SK-N-SH (cell line): Measurements from ENCODE around the gene SAA4. TPM values are rescaled to one million over a fixed set of nuclear protein-coding genes. Genes with fewer than 3 reads are reported as not detected.

ENCODE experiments used
- CTCF ChIA-PET: fragments of 300-600, 350-600 bp; formaldehyde crosslinking; extraction: SDS; loops from one replicate; lab custom pipeline; 2021; lab: Yijun Ruan, JAX
- POLR2A ChIA-PET: fragments of 350-600 bp; sonication (Branson Sonifier 250); formaldehyde crosslinking; extraction: SDS; loops from one replicate; lab custom pipeline; 2020; ENCODE audit warnings: antibody characterized with exemption, inconsistent platforms; lab: Yijun Ruan, JAX
- DNase-seq: peaks from one replicate; pipeline ENCODE4 v3.0.0; 2012
- H2AFZ ChIP-seq: fragments of 200-600 bp; sonication (generic); 2 replicates; pipeline ENCODE4 v1.8.1; 2016; ENCODE audit warnings: antibody characterized with exemption, mild to moderate bottlenecking, low read depth
- H3F3A ChIP-seq: fragments of 200-600 bp; sonication (generic); replicated peaks from 2 replicates; pipeline ENCODE3; 2016; ENCODE audit warnings: antibody characterized with exemption, mild to moderate bottlenecking; ENCODE audit not compliant: insufficient read depth
- H3K27ac ChIP-seq, 2 experiments: fragments of 200-500 bp in 1 of 2; fragments of 200-600 bp in 1 of 2; sonication (Bioruptor generic) in 1 of 2; sonication (generic), shearing (Covaris generic) in 1 of 2; 2 replicates each; pipeline versions ENCODE4 v1.5.1 to v1.6.1; 2014 to 2016; ENCODE audit warnings: low read depth in 2 of 2, inconsistent platforms in 1 of 2, low read length in 1 of 2, mild to moderate bottlenecking in 1 of 2, mixed read lengths in 1 of 2
- H3K27me3 ChIP-seq: fragments of 200-600 bp; sonication (generic), shearing (Covaris generic); 2 replicates; pipeline ENCODE4 v1.6.1; 2016; ENCODE audit warnings: mixed run types; ENCODE audit not compliant: insufficient read depth
- H3K36me3 ChIP-seq, 2 experiments: fragments of 200-500 bp in 1 of 2; fragments of 200-600 bp in 1 of 2; sonication (Bioruptor generic) in 1 of 2; sonication (generic) in 1 of 2; replicated peaks in 1 of 2; 2 replicates each; pipeline versions ENCODE3 to v1.5.1; 2014 to 2016; ENCODE audit warnings: low read length in 1 of 2, mild to moderate bottlenecking in 1 of 2; ENCODE audit not compliant: insufficient read depth in 2 of 2, control insufficient read depth in 1 of 2
- H3K4me1 ChIP-seq, 2 experiments: fragments of 200-500 bp in 1 of 2; fragments of 200-600 bp in 1 of 2; sonication (Bioruptor generic) in 1 of 2; sonication (generic), shearing (Covaris generic) in 1 of 2; 2 replicates each; pipeline versions ENCODE4 v1.5.1 to v1.6.1; 2014 to 2016; ENCODE audit warnings: low read depth in 1 of 2, low read length in 1 of 2, mixed run types in 1 of 2; ENCODE audit not compliant: insufficient read depth in 2 of 2, control insufficient read depth in 1 of 2
- H3K4me2 ChIP-seq: fragments of 200-600 bp; sonication (generic), shearing (Covaris generic); 2 replicates; pipeline ENCODE4 v1.6.1; 2017; ENCODE audit warnings: mixed run types
- H3K4me3 ChIP-seq, 2 experiments: fragments of 200-500 bp in 1 of 2; fragments of 200-600 bp in 1 of 2; sonication (Bioruptor generic) in 1 of 2; sonication (generic), shearing (Covaris generic) in 1 of 2; 2 replicates each; pipeline versions ENCODE4 v1.5.1 to v1.8.1; 2014 to 2016; ENCODE audit warnings: low read depth in 2 of 2, inconsistent platforms in 1 of 2, low read length in 1 of 2, mild to moderate bottlenecking in 1 of 2, mixed read lengths in 1 of 2, moderate library complexity in 1 of 2
- H3K79me2 ChIP-seq: fragments of 200-600 bp; sonication (generic); 2 replicates; pipeline ENCODE4 v1.8.1; 2017; ENCODE audit warnings: mild to moderate bottlenecking; ENCODE audit not compliant: insufficient read depth
- H3K9ac ChIP-seq: fragments of 200-600 bp; sonication (generic); 2 replicates; pipeline ENCODE4 v1.6.1; 2017; ENCODE audit warnings: mixed run types
- H3K9me2 ChIP-seq: fragments of 200-600 bp; sonication (generic); 2 replicates; pipeline ENCODE4 v1.6.1; 2017; ENCODE audit warnings: mixed run types
- H3K9me3 ChIP-seq: fragments of 200-600 bp; sonication (generic); 2 replicates; pipeline ENCODE4 v1.6.1; 2017; ENCODE audit warnings: mixed run types, mild to moderate bottlenecking, moderate library complexity
- H4K20me1 ChIP-seq: fragments of 200-600 bp; sonication (generic); 2 replicates; pipeline ENCODE4 v1.6.1; 2017; ENCODE audit warnings: mild to moderate bottlenecking, mixed run types; ENCODE audit not compliant: insufficient read depth
- EP300 ChIP-seq, 2 experiments: IDR thresholded peaks; 2 replicates each; pipeline versions ENCODE4 v1.4.0 to v1.6.1; 2012; ENCODE audit warnings: borderline replicate concordance in 1 of 2, low read depth in 1 of 2, low read length in 1 of 2
- EZH2phosphoT487 ChIP-seq: fragments of 200-600 bp; sonication (generic); IDR thresholded peaks from 2 replicates; pipeline ENCODE4 v1.6.1; 2017; ENCODE audit warnings: low read depth, mixed run types, mild to moderate bottlenecking, antibody characterized with exemption, moderate library complexity, borderline replicate concordance
- GATA2 ChIP-seq: sonication (generic); formaldehyde crosslinking; IDR thresholded peaks from 2 replicates; pipeline ENCODE4 v1.5.0; 2020; ENCODE audit warnings: mild to moderate bottlenecking, missing genetic modification reagents
- IRF3 ChIP-seq: fragments of 150-350 bp; IDR thresholded peaks from 2 replicates; pipeline ENCODE4 v1.6.1; 2016; ENCODE audit warnings: mild to moderate bottlenecking, low read depth, low read length
- JUND ChIP-seq: IDR thresholded peaks from 2 replicates; pipeline ENCODE4 v1.4.0; 2012
- MEF2A ChIP-seq: IDR thresholded peaks from 2 replicates; pipeline ENCODE4 v1.4.0; 2012; ENCODE audit warnings: low read depth, borderline replicate concordance
- RAD21 ChIP-seq: IDR thresholded peaks from 2 replicates; pipeline ENCODE4 v1.6.1; 2012; ENCODE audit warnings: mild to moderate bottlenecking, low read length
- RFX5 ChIP-seq: IDR thresholded peaks from 2 replicates; pipeline ENCODE4 v1.6.1; 2012; ENCODE audit warnings: mild to moderate bottlenecking, improper control_type of control experiment, low read length
- SIN3A ChIP-seq: IDR thresholded peaks from 2 replicates; pipeline ENCODE4 v1.6.1; 2012; ENCODE audit warnings: low read depth, mild to moderate bottlenecking, low read length, moderate library complexity, borderline replicate concordance
- SMC3 ChIP-seq: IDR thresholded peaks from 2 replicates; pipeline ENCODE4 v1.6.1; 2012; ENCODE audit warnings: low read depth, low read length, improper control_type of control experiment
- TAF1 ChIP-seq: IDR thresholded peaks from 2 replicates; pipeline ENCODE4 v1.6.1; 2012; ENCODE audit warnings: low read depth, mild to moderate bottlenecking, low read length, moderate library complexity, borderline replicate concordance
- TCF12 ChIP-seq: IDR thresholded peaks from 2 replicates; pipeline ENCODE4 v1.4.0; 2012
- USF2 ChIP-seq: fragments of 150-350 bp; IDR thresholded peaks from 2 replicates; pipeline ENCODE4 v1.6.1; 2017; ENCODE audit warnings: antibody characterized with exemption, low read length, low read depth, borderline replicate concordance
- WGBS: methylation state at CpG from one replicate; pipeline ENCODE4 v1.1.6; 2017; ENCODE audit warnings: low lambda C conversion rate; 5-methylcytosine and 5-hydroxymethylcytosine counted together
- polyA plus RNA-seq, 3 experiments: library from polyadenylated mRNA; depleted of rRNA; stranded (reverse); fragments of >200 nt; gene quantifications; 2 replicates each; pipeline ENCODE4 v1.2.3, GENCODE V29; 2012

SAA4 gene
- polyA plus RNA-seq (2012; rRNA removed): not detected in 2 replicates
- not detected in 2 replicates for polyA plus RNA-seq (2012; cell fraction: cytosol; rRNA removed)
- polyA plus RNA-seq (2012; cell fraction: nucleus; rRNA removed): not detected in 2 replicates

- 13% methylated on average over 2 of the region's 2 CpGs for WGBS
- TF ChIP-seq TAF1 (no peak), TCF12 (no peak), GATA2 (no peak), IRF3 (no peak), SIN3A (no peak), SMC3 (no peak), EZH2phosphoT487 (no peak), RFX5 (no peak), JUND (no peak), EP300 (IDR thresholded peaks at IDR 0.05; ENCODE audit: borderline replicate concordance in 1 of 2, low read depth in 1 of 2, low read length in 1 of 2) (no peak), USF2 (no peak)
- Histone ChIP-seq H4K20me1 (no peaks in the 10 kb centered on the region), H3K9me3 (no peaks in the 10 kb centered on the region), H3K79me2 (no peaks in the 10 kb centered on the region), H3K36me3 (no peaks in the 10 kb centered on the region), H3K27ac (no peak within 1 kb of the TSS), H3K4me3 (no peak within 1 kb of the TSS), H3F3A (no peaks in the 10 kb centered on the region), H3K4me2 (no peak within 1 kb of the TSS), H2AFZ (no peak within 1 kb of the TSS), H3K9ac (no peak within 1 kb of the TSS), H3K27me3 (peaks cover 13% of the 10 kb centered on the region; the same call in 1 of the 2 replicates), H3K4me1 (no peaks in the 10 kb centered on the region), H3K9me2 (no peaks in the 10 kb centered on the region)
- POLR2A ChIA-PET: no interaction called here
- DNase-seq: no peak
- CTCF ChIA-PET: no interaction called here
These were observed at the start of gene SAA4 for GRCh38 chr11:18236664-18237356. Gene SAA4 (minus strand): TSS chr11:18236802. CDS start chr11:18235926, 876 bp downstream.

GRCh38 chr11:18285841-18286240 is 49.2 kb upstream of the SAA4 start:
- TF ChIP-seq USF2 (no peak), MEF2A (no peak), RAD21 (no peak)
- Histone ChIP-seq H3K9me2 (no peaks in the 10 kb centered on the region), H3K4me2 (no peak overlapping the region), H3F3A (peaks cover 3% of the 10 kb centered on the region), H3K27ac (no peak overlapping the region), H3K79me2 (no peaks in the 10 kb centered on the region), H3K9me3 (no peaks in the 10 kb centered on the region), H3K9ac (no peak overlapping the region), H4K20me1 (no peaks in the 10 kb centered on the region), H3K4me1 (no peaks in the 10 kb centered on the region), H3K27me3 (no peaks in the 10 kb centered on the region), H3K4me3 (no peak overlapping the region), H3K36me3 (peaks cover 57 to 72% of the 10 kb centered on the region in 2 experiments), H2AFZ (no peak overlapping the region)
- CTCF ChIA-PET: interaction anchor here (1.2 to 2.8 kb wide), 4 partner anchors 11 to 171 kb away, joined by 3 to 10 read pairs (median 3); no protein-coding TSS in a partner anchor
- DNase-seq: no peak
- POLR2A ChIA-PET: no interaction called here
- 89% methylated on average over 1 of the region's 1 CpG for WGBS
